ENCODE data around the gene ADGRL1. TPM values are rescaled to one million over a fixed set of nuclear protein-coding genes. Genes with fewer than 3 reads are reported as not detected.

The ADGRL1 gene
- total RNA-seq, 1 experiment from 2014 or later: 117 TPM

- H3K79me1 ChIP-seq (ENCODE audit: insufficient read depth, low read depth, low read length, poor library complexity, severe bottlenecking): no peaks in the 10 kb centered on the region
- no peak overlapping the region for H4K91ac ChIP-seq (ENCODE audit: insufficient read length, low read depth, low read length)
- H2BK15ac ChIP-seq (ENCODE audit: low read depth, low read length): no peak overlapping the region
- no peak for TF ChIP-seq CTCF (conservative IDR thresholded peaks at IDR 0.05)
- H3K4ac ChIP-seq (ENCODE audit: low read depth, low read length): no peak overlapping the region
- H2BK20ac ChIP-seq (ENCODE audit: low read depth, low read length, poor library complexity, severe bottlenecking): no peak overlapping the region
- H3K27ac Mint-ChIP-seq: peak overlapping the region in 1 of 3 experiments; percentile 68; a peak in 1 of 7 replicates
- no peaks in the 10 kb centered on the region for H4K20me1 ChIP-seq (ENCODE audit: control insufficient read depth, insufficient read depth, insufficient read length)
- H3K4me2 ChIP-seq (ENCODE audit: insufficient read depth, insufficient read length, low read length): no peak overlapping the region
- no peak overlapping the region; the same call in 1 of the 2 replicates for H3K14ac ChIP-seq (ENCODE audit: insufficient read depth, low read length)
- H3K27me3 ChIP-seq (ENCODE audit: insufficient read depth, low read length): no peaks in the 10 kb centered on the region
- no peak overlapping the region for H2AK5ac ChIP-seq (ENCODE audit: insufficient read length, low read length)
- no peak overlapping the region for H3K9ac ChIP-seq (ENCODE audit: extremely low read depth, insufficient read length, low read length)
- H4K5ac ChIP-seq (ENCODE audit: insufficient read length, low read depth, low read length): no peak overlapping the region
- H3K27me3 Mint-ChIP-seq (ENCODE audit: low read depth): no peaks in the 10 kb centered on the region
- H2BK120ac ChIP-seq (ENCODE audit: low read depth, low read length, poor library complexity, severe bottlenecking): no peak overlapping the region
- no peak overlapping the region for H2BK5ac ChIP-seq (ENCODE audit: insufficient read length, low read length)
- no peak overlapping the region for H2BK12ac ChIP-seq (ENCODE audit: insufficient read length, low read depth, low read length)
- no peaks in the 10 kb centered on the region for H3K9me3 Mint-ChIP-seq
- no peak overlapping the region for H3K18ac ChIP-seq (ENCODE audit: insufficient read length, low read depth, low read length)
- no peak for DNase-seq
- no peaks in the 10 kb centered on the region for H3K23me2 ChIP-seq (ENCODE audit: insufficient read length, low read depth, low read length, poor library complexity, severe bottlenecking)
- H4K8ac ChIP-seq (replicated peaks; ENCODE audit: insufficient read length, low read depth, low read length): no peak overlapping the region
- no peak overlapping the region for H3T11ph ChIP-seq (ENCODE audit: low read length)
- H3K27ac ChIP-seq (ENCODE audit: insufficient read length, low read depth, low read length): no peak overlapping the region
- peaks cover 0 to 32% of the 10 kb centered on the region in 2 experiments; a peak in 3 of 4 replicates for H3K4me1 Mint-ChIP-seq
- no peaks in the 10 kb centered on the region for H3K9me3 ChIP-seq (ENCODE audit: control insufficient read depth, low read depth, low read length)
- peaks cover 22 to 47% (median 38%) of the 10 kb centered on the region in 3 experiments; a peak in 6 of 7 replicates for H3K36me3 Mint-ChIP-seq (ENCODE audit: insufficient read depth in 1 of 3, low read depth in 3 of 3)
- H3K23ac ChIP-seq (ENCODE audit: insufficient read length, low read depth, low read length): no peak overlapping the region
- no peak overlapping the region for H3K4me3 Mint-ChIP-seq
- no peak overlapping the region for H3K56ac ChIP-seq (ENCODE audit: insufficient read length, low read depth, low read length)
- H3K79me2 ChIP-seq (ENCODE audit: insufficient read depth, low read length): no peaks in the 10 kb centered on the region
- no peaks in the 10 kb centered on the region for H3K4me1 ChIP-seq (ENCODE audit: insufficient read depth, low read length)
- WGBS (ENCODE audit: extremely low coverage, insufficient read length, low lambda C conversion rate): no CpG with 5 or more reads among the region's 16 CpGs
- H2AFZ ChIP-seq (ENCODE audit: low read length): no peak overlapping the region
Observed at GRCh38 chr19:14164724-14165493, 41.1 kb downstream of the ADGRL1 start.

All from H9 (cell line).